ENCODE results near the gene CDH15. TPM values are rescaled to one million over a fixed set of nuclear protein-coding genes. Genes with fewer than 3 reads are reported as not detected.
"Not testable (repeated sequence)": the region's sequence is repeated elsewhere in the genome, so short reads cannot be mapped to it uniquely, and the experiment has no call there.

CDH15 gene
- total RNA-seq, 4 donors from 2014 or later = not detected

DNA sequence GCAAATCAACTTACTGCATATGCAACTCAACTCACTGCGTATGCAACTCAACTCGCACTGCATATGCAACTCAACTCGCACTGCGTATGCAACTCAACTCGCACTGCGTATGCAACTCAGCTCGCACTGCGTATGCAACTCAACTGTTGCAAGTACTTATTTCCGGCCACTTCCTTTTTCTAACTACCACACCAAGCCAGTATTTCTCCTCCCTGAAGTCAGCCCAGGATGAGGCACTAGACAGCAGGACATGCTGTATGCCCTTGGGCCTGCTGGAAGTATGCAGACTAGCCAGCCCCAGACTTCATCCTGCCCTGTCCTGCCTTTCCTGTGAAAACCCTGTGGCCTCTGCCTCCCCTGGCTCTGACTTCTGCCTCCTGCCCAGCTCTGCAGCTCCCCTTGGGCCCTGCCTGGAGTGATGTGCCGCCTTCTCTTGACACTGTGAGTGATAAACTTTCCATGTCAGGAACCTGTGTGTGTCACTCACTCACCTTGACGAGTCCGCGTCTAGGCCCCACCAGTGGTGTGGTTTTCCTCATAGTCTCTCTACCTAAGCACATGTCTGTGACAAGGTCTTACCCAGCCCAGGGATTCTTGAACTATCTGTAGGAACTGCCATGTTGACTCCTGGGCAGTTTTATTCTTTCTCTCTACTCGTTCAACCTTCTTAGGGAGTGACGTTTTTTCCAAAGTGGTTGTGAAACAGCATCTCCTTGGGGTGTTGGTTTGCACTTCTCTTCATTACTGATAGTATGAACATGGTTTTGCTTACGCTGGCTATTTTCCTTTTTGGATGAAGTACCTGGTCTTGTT lies 62.3 kb downstream of the CDH15 start:
- H3K9me3 ChIP-seq = no peaks in the 10 kb centered on the region
- no peaks in the 10 kb centered on the region for H3K4me1 ChIP-seq
- no peak overlapping the region for H3K4me3 ChIP-seq
- peaks cover 0 to 35% (median 0%) of the 10 kb centered on the region in 3 donors for H3K36me3 ChIP-seq
- no peaks in the 10 kb centered on the region for H3K27me3 ChIP-seq
- H3K27ac ChIP-seq = no peak overlapping the region
- TF ChIP-seq, protein P1, sequence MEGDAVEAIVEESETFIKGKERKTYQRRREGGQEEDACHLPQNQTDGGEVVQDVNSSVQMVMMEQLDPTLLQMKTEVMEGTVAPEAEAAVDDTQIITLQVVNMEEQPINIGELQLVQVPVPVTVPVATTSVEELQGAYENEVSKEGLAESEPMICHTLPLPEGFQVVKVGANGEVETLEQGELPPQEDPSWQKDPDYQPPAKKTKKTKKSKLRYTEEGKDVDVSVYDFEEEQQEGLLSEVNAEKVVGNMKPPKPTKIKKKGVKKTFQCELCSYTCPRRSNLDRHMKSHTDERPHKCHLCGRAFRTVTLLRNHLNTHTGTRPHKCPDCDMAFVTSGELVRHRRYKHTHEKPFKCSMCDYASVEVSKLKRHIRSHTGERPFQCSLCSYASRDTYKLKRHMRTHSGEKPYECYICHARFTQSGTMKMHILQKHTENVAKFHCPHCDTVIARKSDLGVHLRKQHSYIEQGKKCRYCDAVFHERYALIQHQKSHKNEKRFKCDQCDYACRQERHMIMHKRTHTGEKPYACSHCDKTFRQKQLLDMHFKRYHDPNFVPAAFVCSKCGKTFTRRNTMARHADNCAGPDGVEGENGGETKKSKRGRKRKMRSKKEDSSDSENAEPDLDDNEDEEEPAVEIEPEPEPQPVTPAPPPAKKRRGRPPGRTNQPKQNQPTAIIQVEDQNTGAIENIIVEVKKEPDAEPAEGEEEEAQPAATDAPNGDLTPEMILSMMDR (IDR thresholded peaks at IDR 0.05) = no peak
- no peak for DNase-seq

DNA sequence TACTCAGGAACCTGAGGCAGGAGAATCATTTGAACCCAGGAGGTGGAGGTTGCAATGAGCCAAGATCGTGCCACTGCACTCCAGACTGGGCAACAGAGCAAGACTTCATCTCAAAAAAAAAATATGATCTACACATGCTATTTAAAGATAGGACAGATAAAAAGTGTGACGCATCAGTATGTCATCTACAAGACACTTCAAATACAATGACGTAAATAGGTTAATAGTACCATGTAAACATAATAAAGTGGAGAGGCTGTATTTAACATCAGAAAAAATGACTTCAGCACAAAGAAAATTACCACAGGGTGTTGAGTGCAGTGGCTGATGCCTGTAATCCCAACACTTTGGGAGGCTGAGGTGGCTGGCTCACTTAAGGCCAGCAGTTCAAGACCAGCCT lies 66.2 kb downstream of the CDH15 start:
- Histone ChIP-seq H3K27ac (no peak overlapping the region), H3K9me3 (no peaks in the 10 kb centered on the region), H3K27me3 (no peaks in the 10 kb centered on the region), H3K4me3 (no peak overlapping the region), H3K4me1 (peaks cover 0 to 5% (median 2%) of the 10 kb centered on the region in 4 donors), H3K36me3 (peaks cover 0 to 8% (median 0%) of the 10 kb centered on the region in 3 donors)
- DNase-seq = no peak
- TF ChIP-seq POLR2A (IDR thresholded peaks at IDR 0.05) = no peak
- TF ChIP-seq, protein P1 (IDR thresholded peaks at IDR 0.05) = no peak

GRCh38 chr16:89241187-89242007 lies 69.8 kb downstream of the CDH15 start:
- H3K4me3 ChIP-seq = peak overlapping the region; percentile 47 to 93 (median 64)
- peak; percentile 70 to 85 (median 80) for DNase-seq
- peaks cover 0 to 5% (median 2%) of the 10 kb centered on the region in 4 donors for H3K4me1 ChIP-seq
- no peaks in the 10 kb centered on the region for H3K36me3 ChIP-seq
- TF ChIP-seq, protein P1 (IDR thresholded peaks at IDR 0.05) = no peak
- peak; percentile 77 for TF ChIP-seq POLR2A (IDR thresholded peaks at IDR 0.05)
- H3K27me3 ChIP-seq = no peaks in the 10 kb centered on the region
- no peaks in the 10 kb centered on the region for H3K9me3 ChIP-seq
- peak overlapping the region; percentile 88 to 98 (median 93) for H3K27ac ChIP-seq

DNA sequence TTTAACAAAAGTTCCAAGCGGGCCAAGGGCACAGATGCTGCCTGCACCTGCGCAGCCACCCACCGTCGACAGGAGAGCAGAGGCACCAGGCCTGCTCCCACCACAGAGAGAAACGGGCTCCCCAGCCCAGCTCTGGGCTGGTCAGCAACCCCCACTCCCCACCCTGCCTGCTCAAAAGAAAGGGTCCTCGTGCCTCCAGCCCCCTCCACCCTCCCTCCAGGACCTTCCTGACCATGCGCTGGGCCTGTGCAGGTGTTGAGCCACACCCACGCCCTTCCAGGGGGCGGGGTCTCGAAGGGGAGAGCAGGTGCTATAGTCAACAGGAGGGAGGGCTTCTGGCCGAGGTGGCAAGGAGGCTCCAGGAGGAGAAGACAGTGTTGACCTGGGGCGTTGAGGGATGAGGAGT lies 71.2 kb downstream of the CDH15 start:
- Histone ChIP-seq H3K4me1 (peaks cover 6 to 14% (median 9%) of the 10 kb centered on the region in 4 donors), H3K36me3 (no peaks in the 10 kb centered on the region), H3K27ac (no peak overlapping the region), H3K9me3 (peaks cover 0 to 5% (median 0%) of the 10 kb centered on the region in 4 donors), H3K27me3 (no peaks in the 10 kb centered on the region), H3K4me3 (no peak overlapping the region)
- TF ChIP-seq, protein P1 (IDR thresholded peaks at IDR 0.05) = no peak
- TF ChIP-seq POLR2A (IDR thresholded peaks at IDR 0.05) = no peak
- no peak for DNase-seq

GRCh38 chr16:89243664-89244063 lies 72.1 kb downstream of the CDH15 start:
- TF ChIP-seq, protein P1 (IDR thresholded peaks at IDR 0.05) = no peak
- TF ChIP-seq POLR2A (IDR thresholded peaks at IDR 0.05) = no peak
- peaks cover 0 to 5% (median 0%) of the 10 kb centered on the region in 4 donors for H3K9me3 ChIP-seq
- no peak overlapping the region for H3K27ac ChIP-seq
- H3K4me3 ChIP-seq = no peak overlapping the region
- no peaks in the 10 kb centered on the region for H3K27me3 ChIP-seq
- no peaks in the 10 kb centered on the region for H3K36me3 ChIP-seq
- no peak for DNase-seq
- H3K4me1 ChIP-seq = peaks cover 6 to 19% (median 9%) of the 10 kb centered on the region in 4 donors

- H3K27ac ChIP-seq, H3K9me3 ChIP-seq, H3K4me3 ChIP-seq, H3K36me3 ChIP-seq, DNase-seq, H3K27me3 ChIP-seq: not testable (repeated sequence)
- peaks cover 6 to 19% (median 9%) of the 10 kb centered on the region in 4 donors for H3K4me1 ChIP-seq
These were observed 72.7 kb downstream of the CDH15 start for GRCh38 chr16:89244264-89244663.

Measured in Peyer's patch (tissue), 4 donors.